HG03175 (cell line): ENCODE measurements around the gene GLTPD2.

ENCODE experiments used
- ATAC-seq: cut with Tn5 transposase; IDR thresholded peaks from one replicate; pipeline ENCODE4 v1.9.1; 2021; ENCODE audit warnings: mild to moderate bottlenecking, moderate library complexity; ENCODE audit not compliant: unreplicated experiment

GLTPD2 gene

GRCh38 chr17:4788807-4789700, at the start of gene GLTPD2:
GLTPD2 (plus strand) TSS chr17:4788964; CDS start chr17:4789012, 48 bp downstream.
- peak; percentile 11 for ATAC-seq

DNA sequence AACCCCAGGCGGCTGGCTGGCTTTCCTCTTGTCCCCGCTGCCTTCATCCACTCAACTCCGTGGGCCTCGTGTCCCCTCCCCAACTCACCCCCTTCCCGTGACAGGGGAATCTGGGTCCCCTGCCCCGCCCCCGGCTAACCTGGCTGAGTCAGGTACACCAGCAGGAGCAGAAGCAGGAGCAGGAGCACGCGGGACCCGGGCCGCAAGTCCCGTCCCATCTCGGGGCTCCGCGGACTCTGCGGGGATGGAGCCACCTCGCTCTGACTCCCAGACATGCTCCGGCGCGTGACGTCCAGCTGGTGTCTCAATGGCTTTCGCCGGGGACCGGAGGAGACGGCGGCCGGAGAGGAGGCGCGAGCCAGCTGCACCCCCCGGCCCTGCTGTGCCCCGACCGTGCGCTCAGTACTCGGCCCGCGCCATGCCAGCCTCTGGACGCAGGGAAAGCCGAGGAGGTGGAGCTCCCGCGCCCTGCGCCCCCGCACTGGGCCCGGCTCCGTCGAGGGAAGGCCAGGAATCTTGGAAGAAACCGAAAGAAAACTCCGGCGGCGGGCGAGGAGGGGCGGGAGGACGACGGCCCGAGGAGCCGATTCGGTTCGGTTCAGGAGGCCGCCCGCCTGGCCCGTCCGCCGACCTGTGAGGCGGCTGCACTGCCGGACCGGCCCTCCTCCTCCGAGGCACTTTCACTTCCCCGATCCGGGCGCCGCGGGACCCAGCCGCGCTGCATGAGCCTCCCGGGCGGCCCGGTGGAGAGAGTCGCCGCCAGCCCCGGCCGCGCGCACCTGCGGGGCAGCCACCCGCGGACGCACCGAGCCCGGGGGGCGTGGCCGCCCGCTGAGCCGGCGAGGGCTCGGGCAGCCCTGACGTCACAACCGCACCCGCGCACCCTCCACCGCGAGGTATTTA, 49.4 kb upstream of the GLTPD2 start, which contains the start of the genes CXCL16 and ZMYND15:
TSS of gene CXCL16 (minus strand) at position 807 of the 903 bp plus-strand sequence. CDS start at position 218, 589 bp downstream.
TSS of gene ZMYND15 (plus strand) at position 712 of the 903 bp plus-strand sequence. CDS start 716 bp downstream, outside the sequence.
- ATAC-seq = no peak

DNA sequence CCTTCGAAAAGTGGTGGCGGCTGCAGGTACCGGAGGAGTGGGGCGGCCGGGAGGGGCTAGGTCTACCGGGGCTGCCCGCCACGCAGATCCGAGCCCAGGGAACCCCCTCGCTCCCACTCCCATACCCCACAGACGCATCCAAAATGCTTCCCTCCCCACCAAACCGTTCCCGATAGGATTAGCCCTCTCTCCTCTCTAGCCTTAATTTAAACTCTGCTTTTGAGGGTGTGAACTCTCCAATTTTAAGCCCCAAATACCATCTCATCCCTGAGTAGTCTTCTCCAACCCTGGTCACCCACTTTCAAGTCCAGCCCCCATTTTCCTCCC, 48.8 kb upstream of the GLTPD2 start:
- no peak for ATAC-seq

GRCh38 chr17:4740584-4740983, 48.2 kb upstream of the GLTPD2 start:
- no peak for ATAC-seq

DNA sequence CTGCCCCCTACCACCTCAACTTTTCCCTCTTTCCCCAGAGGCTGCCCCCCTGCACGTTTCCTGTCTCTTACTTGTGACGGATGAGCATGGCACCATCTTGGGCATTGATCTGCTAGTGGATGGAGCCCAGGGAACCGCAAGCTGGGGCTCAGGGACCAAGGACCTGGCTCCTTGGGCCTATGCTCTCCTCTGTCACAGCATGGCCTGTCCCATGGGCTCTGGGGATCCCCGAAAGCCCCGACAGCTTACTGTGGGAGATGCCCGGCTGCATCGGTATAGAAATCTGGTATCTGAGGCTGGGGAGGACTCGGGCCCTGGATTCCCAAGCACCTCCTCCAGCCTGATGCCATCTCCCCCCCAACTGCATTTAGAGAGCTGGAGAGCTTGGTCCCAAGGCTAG, 47.2 kb upstream of the GLTPD2 start:
- ATAC-seq = no peak

DNA sequence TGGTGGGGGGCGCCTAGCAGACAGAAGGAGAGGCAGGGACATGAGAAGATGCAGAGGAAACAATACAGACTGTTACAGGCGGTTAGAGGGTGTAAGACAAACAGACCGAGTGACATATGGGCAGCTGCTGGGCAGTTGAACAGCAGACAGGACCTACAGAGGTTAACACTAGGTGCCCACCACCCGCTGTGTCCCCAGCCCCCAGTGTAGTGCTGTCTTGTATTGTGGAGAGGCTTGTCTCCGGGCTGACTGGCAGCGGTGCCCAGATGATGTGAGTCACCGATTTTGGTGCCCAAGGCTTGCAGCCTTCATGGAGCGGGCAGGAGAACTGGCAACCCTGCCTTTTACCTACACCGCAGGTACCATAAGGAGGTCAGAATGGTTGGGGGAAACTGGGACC, 46.6 kb upstream of the GLTPD2 start:
- ATAC-seq = no peak

DNA sequence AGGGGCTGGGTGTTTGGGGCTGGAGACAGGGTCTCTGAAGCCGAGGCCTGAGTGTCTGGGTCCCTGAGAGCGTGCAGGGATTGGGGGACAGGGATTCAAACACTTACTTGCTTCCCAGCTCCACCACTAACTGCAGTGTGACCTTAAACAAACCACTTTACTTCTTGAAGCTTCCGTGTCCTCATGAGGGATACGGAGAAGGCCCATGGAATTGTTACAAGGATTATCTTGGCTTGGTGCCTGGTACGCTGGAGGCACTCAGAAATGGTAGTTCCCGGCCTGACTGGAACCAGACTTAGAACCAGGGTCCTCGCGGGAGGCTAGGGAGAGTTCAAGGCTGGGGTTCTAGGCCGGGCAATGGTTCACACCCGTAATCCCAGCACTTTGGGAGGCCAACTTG, 46.1 kb upstream of the GLTPD2 start:
- no peak for ATAC-seq

DNA sequence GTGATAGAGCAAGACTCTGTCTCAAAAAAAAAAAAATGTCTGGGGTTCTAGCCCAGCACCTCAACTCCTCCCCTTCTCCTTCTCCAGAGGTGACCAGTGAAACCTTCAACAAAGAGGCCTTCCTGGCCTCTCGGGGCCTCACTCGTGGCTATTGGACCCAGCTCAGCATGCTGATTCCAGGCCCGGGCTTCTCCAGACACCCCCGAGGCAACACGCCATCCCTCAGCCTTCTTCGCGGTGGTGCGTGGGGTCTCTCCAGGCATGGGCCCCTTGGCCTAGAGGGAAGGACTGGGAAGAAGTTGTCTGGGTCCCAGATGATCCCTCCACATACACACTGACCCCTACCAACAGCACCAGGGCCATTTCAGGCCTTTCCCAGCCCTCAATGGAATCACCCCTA, 45.5 kb upstream of the GLTPD2 start:
- ATAC-seq = no peak

GRCh38 chr17:4743898-4744297, 44.9 kb upstream of the GLTPD2 start:
- ATAC-seq = no peak

GRCh38 chr17:4744999-4745969, 43.5 kb upstream of the GLTPD2 start:
- no peak for ATAC-seq

- ATAC-seq = no peak
Observed at GRCh38 chr17:4747847-4748246, 40.9 kb upstream of the GLTPD2 start.

DNA sequence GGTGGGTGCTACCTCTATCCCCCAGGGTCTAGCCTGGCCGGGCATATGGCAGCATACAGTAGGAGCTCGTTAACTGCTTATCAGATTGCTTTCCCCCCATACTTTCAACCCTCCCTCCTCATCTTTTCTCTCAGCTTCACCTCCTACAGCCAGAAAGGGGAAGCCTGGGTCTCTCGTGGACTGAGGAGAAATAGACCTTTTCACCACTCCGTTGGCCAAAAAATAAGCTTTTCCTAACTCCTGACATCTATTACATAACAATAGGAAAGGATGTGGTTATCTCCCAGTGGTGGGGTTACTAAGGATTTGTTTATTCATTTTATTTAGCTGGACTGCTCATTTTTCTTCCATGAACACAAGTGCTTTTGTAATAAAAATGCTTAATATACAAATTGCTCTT, 40.1 kb upstream of the GLTPD2 start:
- no peak for ATAC-seq

GRCh38 chr17:4750606-4751005, 38.2 kb upstream of the GLTPD2 start:
- ATAC-seq = no peak

DNA sequence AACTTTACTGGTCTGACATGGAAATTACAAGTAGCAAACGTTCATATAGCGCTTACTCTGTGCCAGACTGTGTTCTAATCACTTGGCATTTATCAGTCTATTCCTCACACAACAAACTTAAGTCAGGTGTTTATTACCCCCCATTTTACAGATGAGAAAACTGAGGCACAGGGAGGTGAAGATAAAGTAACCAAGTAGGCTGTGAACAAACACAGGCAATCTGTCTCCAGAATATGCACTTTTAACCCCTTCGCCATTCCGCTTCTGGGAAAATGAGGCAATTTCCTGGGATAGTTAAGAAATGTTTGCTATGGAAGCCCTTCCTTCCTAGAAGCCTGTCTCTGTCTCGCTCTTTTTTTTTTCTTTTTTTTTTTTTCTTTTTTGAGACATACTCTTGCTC, 36.8 kb upstream of the GLTPD2 start:
- no peak for ATAC-seq

DNA sequence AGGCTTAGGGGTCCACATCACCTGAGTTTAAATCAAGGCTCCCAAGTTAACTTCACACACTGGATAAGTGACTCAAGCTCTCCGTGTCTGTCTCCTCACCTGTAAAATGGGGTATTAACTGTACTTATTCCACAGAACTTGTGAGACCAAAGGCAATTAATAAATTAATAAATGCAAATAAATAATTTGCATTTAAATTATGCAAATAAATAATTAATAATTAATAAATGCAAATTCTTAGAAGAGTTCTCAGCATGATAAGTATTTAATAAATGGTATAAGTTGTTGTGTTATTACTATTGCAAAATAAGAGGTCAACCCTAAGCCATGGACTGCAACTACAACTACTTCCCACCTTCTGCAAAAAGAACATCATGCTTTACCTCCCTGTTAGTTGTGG, 35.4 kb upstream of the GLTPD2 start:
- no peak for ATAC-seq

DNA sequence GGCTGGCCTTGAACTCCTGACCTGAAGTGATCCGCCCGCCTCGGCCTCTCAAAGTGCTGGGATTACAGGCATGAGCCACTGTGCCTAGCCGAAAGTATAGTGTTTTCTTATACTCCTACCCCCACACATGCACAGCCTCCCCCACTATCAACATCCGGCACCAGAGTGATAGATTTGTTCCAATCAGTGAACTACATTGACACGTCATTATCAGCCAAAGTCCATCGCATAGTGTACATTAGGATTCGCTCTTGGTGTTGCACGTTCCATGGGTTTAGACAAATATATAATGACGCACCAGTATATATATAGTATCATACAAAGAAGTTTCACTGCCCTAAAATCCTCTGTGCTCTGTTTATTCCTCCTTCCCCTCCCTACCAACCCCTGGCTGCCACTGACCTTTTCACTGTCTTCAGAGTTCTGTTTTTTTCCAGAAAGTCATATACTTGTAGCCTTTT, 29.0 kb upstream of the GLTPD2 start:
- ATAC-seq = no peak

GRCh38 chr17:4764595-4764994, 24.2 kb upstream of the GLTPD2 start:
- no peak for ATAC-seq

GRCh38 chr17:4766201-4766600, 22.6 kb upstream of the GLTPD2 start:
- no peak for ATAC-seq

DNA sequence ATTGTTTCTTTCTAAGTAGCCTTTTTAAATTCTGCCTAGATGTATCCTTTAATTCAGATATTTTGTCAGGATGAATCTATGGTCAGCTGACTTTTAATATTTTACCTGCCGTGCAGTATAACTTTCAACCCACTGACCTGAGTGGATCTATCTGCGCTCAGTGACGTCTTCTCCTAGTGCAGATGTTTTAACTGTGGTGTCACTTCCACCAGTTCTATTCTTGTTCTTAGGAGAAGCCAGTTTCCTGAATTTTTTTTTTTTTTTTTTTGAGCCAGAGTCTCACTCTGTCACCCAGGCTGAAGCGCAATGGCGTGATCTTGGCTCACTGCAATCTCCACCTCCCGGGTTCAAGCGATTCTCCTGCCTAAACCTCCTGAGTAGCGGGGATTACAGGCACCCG, 22.0 kb upstream of the GLTPD2 start:
- no peak for ATAC-seq

DNA sequence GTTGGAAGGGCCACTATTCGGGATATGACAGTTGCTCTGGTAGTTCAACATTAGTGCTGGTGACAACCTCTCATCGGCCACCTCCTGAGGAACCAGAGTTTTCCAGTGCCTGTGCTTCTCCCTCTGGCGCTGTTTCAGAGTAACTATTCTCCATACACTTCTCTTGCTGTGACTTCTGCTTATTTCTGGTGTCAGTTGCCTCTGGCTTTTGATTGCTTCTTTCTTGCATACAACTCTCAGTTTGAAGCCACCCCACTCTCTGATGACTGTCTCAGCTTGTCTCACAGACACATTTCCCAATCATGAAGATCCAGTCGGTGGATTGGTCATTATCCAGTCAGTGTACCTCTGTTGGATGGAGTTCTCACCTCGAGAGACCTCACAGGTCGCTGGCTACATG, 20.5 kb upstream of the GLTPD2 start:
- no peak for ATAC-seq
